DND-41 (cell line): ENCODE data around the gene NUCKS1.

Experiments used
- EZH2 ChIP-seq: IDR thresholded peaks from 3 replicates; pipeline ENCODE4 v1.6.1; 2012; ENCODE audit warnings: borderline replicate concordance, low read depth, mild to moderate bottlenecking, moderate library complexity, low read length, inconsistent platforms; ENCODE audit not compliant: severe bottlenecking
- TF ChIP-seq, protein P1 (sequence below): IDR thresholded peaks from 2 replicates; pipeline ENCODE4 v1.5.1; 2012; ENCODE audit warnings: borderline replicate concordance, low read length, moderate library complexity, mild to moderate bottlenecking; ENCODE audit not compliant: poor library complexity, severe bottlenecking; ENCODE audit errors: extremely low read depth

DNA sequence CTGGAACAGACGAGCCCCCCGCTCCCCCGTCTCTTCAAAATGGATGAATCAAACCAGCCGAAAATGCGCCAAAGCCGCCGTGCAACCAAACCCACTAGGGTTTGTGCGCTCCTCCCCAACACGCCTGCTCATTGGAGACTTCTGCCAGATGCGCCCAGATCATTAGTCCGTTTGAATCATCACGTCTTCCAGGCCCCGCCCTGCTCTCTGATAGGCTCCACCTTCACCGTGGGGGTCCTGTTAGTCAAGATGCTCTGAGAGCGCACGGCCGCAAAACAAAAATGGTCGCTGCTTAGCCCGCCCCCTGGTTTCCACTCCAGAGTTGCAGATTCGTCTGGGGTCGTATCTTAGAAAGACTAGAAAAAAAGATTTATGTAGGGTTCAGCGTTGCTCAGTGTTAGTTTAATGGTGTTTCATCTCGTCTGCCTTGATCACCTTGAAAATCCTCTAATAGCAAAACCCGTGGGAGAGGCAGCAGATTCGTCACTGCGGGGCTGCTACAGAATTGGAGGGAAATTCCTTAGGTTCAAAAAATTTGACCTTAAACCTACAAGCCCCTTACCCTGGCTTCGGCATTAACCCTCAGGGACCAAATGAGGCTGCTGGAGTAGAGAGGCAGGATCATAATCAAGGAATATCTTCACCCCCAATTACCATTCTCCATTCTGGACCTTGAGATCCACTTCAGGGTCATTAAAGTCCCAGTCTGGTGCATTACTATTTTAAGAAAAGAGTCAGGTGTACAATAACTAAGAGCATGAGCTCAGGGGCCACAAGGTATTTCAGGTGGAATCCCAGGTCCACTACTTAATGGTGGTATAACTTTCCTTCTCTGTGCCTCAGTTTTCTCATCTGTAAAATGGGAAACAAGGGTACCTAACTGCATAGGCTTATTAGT, at the start of gene NUCKS1:
- TF ChIP-seq, protein P1, sequence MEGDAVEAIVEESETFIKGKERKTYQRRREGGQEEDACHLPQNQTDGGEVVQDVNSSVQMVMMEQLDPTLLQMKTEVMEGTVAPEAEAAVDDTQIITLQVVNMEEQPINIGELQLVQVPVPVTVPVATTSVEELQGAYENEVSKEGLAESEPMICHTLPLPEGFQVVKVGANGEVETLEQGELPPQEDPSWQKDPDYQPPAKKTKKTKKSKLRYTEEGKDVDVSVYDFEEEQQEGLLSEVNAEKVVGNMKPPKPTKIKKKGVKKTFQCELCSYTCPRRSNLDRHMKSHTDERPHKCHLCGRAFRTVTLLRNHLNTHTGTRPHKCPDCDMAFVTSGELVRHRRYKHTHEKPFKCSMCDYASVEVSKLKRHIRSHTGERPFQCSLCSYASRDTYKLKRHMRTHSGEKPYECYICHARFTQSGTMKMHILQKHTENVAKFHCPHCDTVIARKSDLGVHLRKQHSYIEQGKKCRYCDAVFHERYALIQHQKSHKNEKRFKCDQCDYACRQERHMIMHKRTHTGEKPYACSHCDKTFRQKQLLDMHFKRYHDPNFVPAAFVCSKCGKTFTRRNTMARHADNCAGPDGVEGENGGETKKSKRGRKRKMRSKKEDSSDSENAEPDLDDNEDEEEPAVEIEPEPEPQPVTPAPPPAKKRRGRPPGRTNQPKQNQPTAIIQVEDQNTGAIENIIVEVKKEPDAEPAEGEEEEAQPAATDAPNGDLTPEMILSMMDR: no peak
- no peak for TF ChIP-seq EZH2
